WTC11 (cell line): ENCODE measurements around the gene EIF2A. TPM values are rescaled to one million over a fixed set of nuclear protein-coding genes. Genes with fewer than 3 reads are reported as not detected.
"Not testable (repeated sequence)": the region's sequence is repeated elsewhere in the genome, so short reads cannot be mapped to it uniquely, and the experiment has no call there.

Source experiments
- ATAC-seq: fragments of 200-7000 bp; cut with Tn5 transposase; 2 replicates; pipeline ENCODE4 v1.10.0; 2021; ENCODE audit warnings: mild to moderate bottlenecking, moderate library complexity
- CTCF ChIA-PET: fragments of 300-600 bp; sonication (Branson Sonifier 250); formaldehyde crosslinking; loops from one replicate; lab custom pipeline; 2021; ENCODE audit warnings: antibody characterized with exemption; lab: Charles Lee
- POLR2A ChIA-PET: fragments of 350-600 bp; sonication (Branson Sonifier 250); formaldehyde crosslinking; loops from one replicate; lab custom pipeline; 2021; ENCODE audit warnings: antibody characterized with exemption; lab: Charles Lee
- DNase-seq: peaks from one replicate; pipeline ENCODE4 v3.0.0; 2021; ENCODE audit warnings: low spot score
- H3K27ac Mint-ChIP-seq: 2 replicates; pipeline ENCODE4 v1.8.0; 2021; ENCODE audit warnings: mixed read lengths
- H3K27me3 Mint-ChIP-seq: 2 replicates; pipeline ENCODE4 v1.8.0; 2021; ENCODE audit warnings: low read depth, mild to moderate bottlenecking, moderate library complexity, mixed read lengths
- H3K36me3 Mint-ChIP-seq: 2 replicates; pipeline ENCODE4 v1.8.0; 2021; ENCODE audit warnings: mixed read lengths
- H3K4me1 Mint-ChIP-seq: 2 replicates; pipeline ENCODE4 v1.8.0; 2022; ENCODE audit warnings: mixed read lengths
- H3K4me3 Mint-ChIP-seq: 2 replicates; pipeline ENCODE4 v1.8.0; 2021; ENCODE audit warnings: mild to moderate bottlenecking, moderate library complexity, mixed read lengths
- H3K9me3 Mint-ChIP-seq: 2 replicates; pipeline ENCODE4 v1.8.0; 2021; ENCODE audit warnings: mixed read lengths
- GABPB1 ChIP-seq: sonication (generic); formaldehyde crosslinking; IDR thresholded peaks from 2 replicates; pipeline ENCODE4 v1.8.1; 2023; ENCODE audit warnings: mild to moderate bottlenecking, missing genetic modification reagents
- NFYB ChIP-seq: sonication (generic); formaldehyde crosslinking; conservative IDR thresholded peaks from 2 replicates; pipeline ENCODE4 v1.8.0; 2022; ENCODE audit warnings: low read depth, missing genetic modification reagents
- OVOL2 ChIP-seq: fragments of 250-450 bp; sonication (Bioruptor Pico); IDR thresholded peaks from 2 replicates; pipeline ENCODE4 v1.9.0; 2021; ENCODE audit warnings: mild to moderate bottlenecking, borderline replicate concordance
- PRRX2 ChIP-seq: fragments of 250-450 bp; sonication (Bioruptor Pico); IDR thresholded peaks from 2 replicates; pipeline ENCODE4 v1.8.0; 2021; ENCODE audit warnings: mild to moderate bottlenecking
- ZNF396 ChIP-seq: fragments of 250-450 bp; sonication (Bioruptor Pico); IDR thresholded peaks from 2 replicates; pipeline ENCODE4 v1.8.0; 2021; ENCODE audit warnings: mild to moderate bottlenecking, moderate library complexity, borderline replicate concordance
- total RNA-seq: library from RNA; stranded (reverse); gene quantifications from 3 replicates; pipeline ENCODE4 v1.2.3, GENCODE V29; 2021
- TF ChIP-seq, protein P1 (sequence below): sonication (generic); formaldehyde crosslinking; IDR thresholded peaks from 2 replicates; pipeline ENCODE4 v1.8.0; 2023; ENCODE audit warnings: missing genetic modification reagents
- TF ChIP-seq, protein P2 (sequence below): sonication (generic); formaldehyde crosslinking; IDR thresholded peaks from 2 replicates; pipeline ENCODE4 v1.8.1; 2022; ENCODE audit warnings: mild to moderate bottlenecking, missing genetic modification reagents, moderate library complexity, borderline replicate concordance
- TF ChIP-seq, protein P3 (sequence below): sonication (generic); formaldehyde crosslinking; IDR thresholded peaks from 2 replicates; pipeline ENCODE4 v1.8.1; 2022; ENCODE audit warnings: mild to moderate bottlenecking, moderate library complexity, missing genetic modification reagents
- TF ChIP-seq, protein P4 (sequence below): fragments of 250-450 bp; sonication (Bioruptor Pico); IDR thresholded peaks from 2 replicates; pipeline ENCODE4 v1.9.0; 2021; ENCODE audit warnings: mild to moderate bottlenecking

EIF2A gene
- total RNA-seq, 1 experiment from 2014 or later, result 88.4 TPM

DNA sequence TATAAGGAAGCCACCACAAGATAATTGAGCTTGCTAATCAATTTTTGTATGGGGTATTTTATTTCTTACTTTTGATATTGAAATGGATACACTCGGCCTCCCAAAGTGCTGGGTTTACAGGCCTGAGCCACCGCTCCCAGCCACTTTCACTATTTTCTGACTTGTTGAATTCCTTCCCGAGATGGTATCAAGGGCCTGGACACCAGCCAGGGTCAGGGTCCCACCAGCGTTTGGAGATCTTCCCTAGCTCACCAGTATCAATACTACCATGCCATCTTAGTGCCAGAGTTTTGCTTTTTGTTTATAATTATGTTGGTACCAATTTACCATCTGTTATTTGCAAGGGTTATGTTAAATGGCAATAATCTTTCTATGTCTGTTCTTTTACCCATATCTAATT lies 51.1 kb downstream of the EIF2A start:
- peaks cover 41% of the 10 kb centered on the region for H3K4me1 Mint-ChIP-seq
- TF ChIP-seq, protein P1, sequence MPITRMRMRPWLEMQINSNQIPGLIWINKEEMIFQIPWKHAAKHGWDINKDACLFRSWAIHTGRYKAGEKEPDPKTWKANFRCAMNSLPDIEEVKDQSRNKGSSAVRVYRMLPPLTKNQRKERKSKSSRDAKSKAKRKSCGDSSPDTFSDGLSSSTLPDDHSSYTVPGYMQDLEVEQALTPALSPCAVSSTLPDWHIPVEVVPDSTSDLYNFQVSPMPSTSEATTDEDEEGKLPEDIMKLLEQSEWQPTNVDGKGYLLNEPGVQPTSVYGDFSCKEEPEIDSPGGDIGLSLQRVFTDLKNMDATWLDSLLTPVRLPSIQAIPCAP (CRISPR knock-in tag), result no peak
- no peak for TF ChIP-seq OVOL2 (CRISPR knock-in tag)
- TF ChIP-seq, protein P2, sequence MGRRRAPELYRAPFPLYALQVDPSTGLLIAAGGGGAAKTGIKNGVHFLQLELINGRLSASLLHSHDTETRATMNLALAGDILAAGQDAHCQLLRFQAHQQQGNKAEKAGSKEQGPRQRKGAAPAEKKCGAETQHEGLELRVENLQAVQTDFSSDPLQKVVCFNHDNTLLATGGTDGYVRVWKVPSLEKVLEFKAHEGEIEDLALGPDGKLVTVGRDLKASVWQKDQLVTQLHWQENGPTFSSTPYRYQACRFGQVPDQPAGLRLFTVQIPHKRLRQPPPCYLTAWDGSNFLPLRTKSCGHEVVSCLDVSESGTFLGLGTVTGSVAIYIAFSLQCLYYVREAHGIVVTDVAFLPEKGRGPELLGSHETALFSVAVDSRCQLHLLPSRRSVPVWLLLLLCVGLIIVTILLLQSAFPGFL (CRISPR knock-in tag), result no peak
- TF ChIP-seq, protein P3, sequence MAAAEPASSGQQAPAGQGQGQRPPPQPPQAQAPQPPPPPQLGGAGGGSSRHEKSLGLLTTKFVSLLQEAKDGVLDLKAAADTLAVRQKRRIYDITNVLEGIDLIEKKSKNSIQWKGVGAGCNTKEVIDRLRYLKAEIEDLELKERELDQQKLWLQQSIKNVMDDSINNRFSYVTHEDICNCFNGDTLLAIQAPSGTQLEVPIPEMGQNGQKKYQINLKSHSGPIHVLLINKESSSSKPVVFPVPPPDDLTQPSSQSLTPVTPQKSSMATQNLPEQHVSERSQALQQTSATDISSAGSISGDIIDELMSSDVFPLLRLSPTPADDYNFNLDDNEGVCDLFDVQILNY (CRISPR knock-in tag), result no peak
- TF ChIP-seq, all 79 proteins: peak for 0
- CTCF ChIA-PET, result no interaction called here

DNA sequence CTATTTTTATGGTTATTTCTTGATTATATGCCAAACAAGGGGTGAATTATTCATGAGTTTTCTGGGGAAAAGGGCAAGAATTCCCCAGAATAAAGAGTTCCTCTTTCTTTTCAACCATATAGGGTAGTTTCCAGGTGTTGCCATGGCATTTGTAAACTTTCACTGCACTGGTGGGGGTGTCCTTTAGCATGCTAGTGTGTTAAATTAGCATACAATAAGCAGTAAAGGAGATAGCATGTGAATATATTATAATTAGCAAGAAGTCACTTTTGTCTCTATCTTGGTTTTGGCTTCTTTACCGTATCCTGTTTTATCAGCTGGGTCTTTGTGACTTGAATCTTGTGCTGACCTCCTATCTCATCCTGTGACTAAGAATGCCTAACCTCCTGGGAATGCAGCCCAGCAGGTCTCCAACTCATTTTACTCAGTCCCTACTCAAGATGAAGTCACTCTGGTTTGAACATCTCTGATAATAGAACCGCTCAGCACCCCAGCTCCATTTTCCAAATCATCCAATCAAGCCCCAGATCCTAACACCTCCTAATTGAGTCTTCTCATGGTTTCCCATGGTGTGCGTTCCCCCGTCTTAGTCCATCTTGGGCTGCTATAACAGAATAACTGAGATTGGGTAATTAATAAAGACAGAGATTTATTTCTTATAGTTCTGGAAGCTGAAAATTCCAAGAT lies 53.2 kb downstream of the EIF2A start:
- ATAC-seq, result peak; percentile 7; the same call in 1 of the 2 replicates
- Mint-ChIP-seq H3K27ac (peak overlapping the region; percentile 92), H3K4me3 (peak overlapping the region; percentile 13), H3K36me3 (no peaks in the 10 kb centered on the region), H3K9me3 (no peaks in the 10 kb centered on the region), H3K4me1 (peaks cover 52% of the 10 kb centered on the region), H3K27me3 (no peaks in the 10 kb centered on the region)
- CTCF ChIA-PET, result no interaction called here
- DNase-seq, result peak; percentile 16
- TF ChIP-seq PRRX2 (CRISPR knock-in tag) (no peak), ZNF396 (peak; percentile 91; the same call in 1 of the 2 replicates)
- TF ChIP-seq, all 79 proteins: peak for 1
- POLR2A ChIA-PET, result no interaction called here

More for the DNA sequence above, 51.1 kb downstream of the EIF2A start:
- Mint-ChIP-seq H3K27me3 (no peaks in the 10 kb centered on the region), H3K27ac (no peak overlapping the region), H3K36me3 (no peaks in the 10 kb centered on the region), H3K9me3 (no peaks in the 10 kb centered on the region), H3K4me3 (no peak overlapping the region)
- POLR2A ChIA-PET, result no interaction called here
- DNase-seq (no peak), ATAC-seq (no peak)

DNA sequence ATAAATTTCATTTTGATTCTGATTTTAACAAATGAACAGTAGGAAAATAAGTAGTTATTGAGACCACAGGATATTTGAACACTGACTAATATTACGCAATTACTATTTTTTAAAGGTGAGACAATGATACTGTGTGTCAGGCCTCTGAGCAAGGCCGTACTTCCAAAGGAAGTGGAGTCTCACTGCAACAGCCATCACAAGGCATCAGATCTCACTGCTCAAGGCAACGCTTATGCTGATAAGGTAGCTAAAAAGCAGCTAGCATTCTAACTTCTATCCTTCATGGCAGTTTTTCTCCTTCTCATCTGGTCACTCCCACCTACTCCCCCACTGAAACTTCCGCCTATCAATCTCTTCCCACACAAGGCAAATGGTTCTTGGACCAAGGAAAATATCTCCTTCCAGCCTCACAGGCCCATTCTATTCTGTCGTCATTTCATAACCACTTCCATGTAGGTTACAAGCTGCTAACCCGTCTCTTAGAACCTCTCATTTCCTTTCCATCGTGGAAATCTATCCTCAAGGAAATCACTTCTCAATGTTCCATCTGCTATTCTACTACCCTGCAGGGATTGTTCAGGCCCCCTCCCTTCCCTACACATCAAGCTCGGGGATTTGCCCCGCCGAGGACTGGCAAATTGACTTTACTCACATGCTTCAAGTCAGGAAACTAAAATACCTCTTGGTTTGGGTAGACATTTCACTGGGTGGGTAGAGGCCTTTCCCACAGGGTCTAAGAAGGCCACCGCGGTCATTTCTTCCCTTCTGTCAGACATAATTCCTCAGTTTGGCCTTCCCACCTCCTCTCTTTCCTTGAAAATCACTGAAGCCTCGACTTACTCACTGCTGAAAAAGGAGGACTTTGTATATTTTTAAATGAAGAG lies 54.3 kb downstream of the EIF2A start:
- DNase-seq, POLR2A ChIA-PET, H3K9me3 Mint-ChIP-seq, CTCF ChIA-PET, ATAC-seq, H3K27me3 Mint-ChIP-seq, H3K36me3 Mint-ChIP-seq: not testable (repeated sequence)
- Mint-ChIP-seq H3K4me1 (peaks cover 61% of the 10 kb centered on the region), H3K27ac (peak overlapping the region; percentile 84), H3K4me3 (0 out of 2 replicates have a peak overlapping the region, but pooled peaks have one; percentile 2)

DNA sequence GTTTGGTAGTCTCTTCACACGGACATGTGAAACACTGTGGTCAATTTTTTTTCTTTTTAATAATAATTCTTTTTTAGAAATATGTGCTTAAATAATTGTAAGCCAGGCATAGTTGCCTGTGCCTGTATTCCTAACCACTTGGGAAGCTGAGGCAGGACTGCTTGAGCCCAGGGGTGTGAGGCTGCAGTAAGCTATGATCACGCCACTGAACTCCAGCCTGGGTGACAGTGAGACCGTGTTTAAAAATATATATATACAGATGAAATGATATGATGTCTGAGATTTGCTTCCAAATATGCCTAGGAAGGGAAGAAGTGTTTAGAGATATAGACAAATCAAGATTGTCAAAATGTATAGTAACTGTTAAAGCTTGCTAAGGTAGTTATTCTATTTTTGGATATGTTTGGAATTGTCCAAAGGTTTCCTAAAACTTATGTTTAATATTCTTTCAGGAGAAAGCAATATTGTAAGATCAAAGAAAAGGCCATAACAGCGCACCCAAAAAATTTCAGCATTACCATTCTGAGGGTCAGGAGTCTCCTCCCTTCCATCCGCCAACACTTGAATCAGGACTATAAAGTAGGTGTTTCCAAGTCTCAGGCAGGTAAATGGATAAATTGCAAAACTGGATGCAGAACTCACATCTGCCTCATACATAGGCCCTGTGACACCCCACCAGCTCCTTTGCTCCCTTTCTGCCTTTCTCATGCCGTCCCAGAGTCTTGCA lies 56.0 kb downstream of the EIF2A start:
- Mint-ChIP-seq H3K9me3 (no peaks in the 10 kb centered on the region), H3K36me3 (peaks cover 11% of the 10 kb centered on the region), H3K4me3 (peak overlapping the region; percentile 92), H3K4me1 (peaks cover 77% of the 10 kb centered on the region), H3K27ac (peak overlapping the region; percentile 92), H3K27me3 (no peaks in the 10 kb centered on the region)
- CTCF ChIA-PET, result interaction anchor here (1.0 kb wide), 1 partner anchor 107 kb away, joined by 3 read pairs; no protein-coding TSS in a partner anchor
- ATAC-seq (peak; percentile 4), DNase-seq (no peak)
- POLR2A ChIA-PET, result interaction anchor here (0.6 to 2.7 kb wide), 7 partner anchors 9 to 633 kb away, joined by 3 to 11 read pairs (median 4); partner anchors contain the start of genes EIF2A, ERICH6, PFN2 and SERP1
- TF ChIP-seq GABPB1, result 0 out of 2 replicates have a peak, but pooled peaks have one; percentile 33
- TF ChIP-seq, protein P4, sequence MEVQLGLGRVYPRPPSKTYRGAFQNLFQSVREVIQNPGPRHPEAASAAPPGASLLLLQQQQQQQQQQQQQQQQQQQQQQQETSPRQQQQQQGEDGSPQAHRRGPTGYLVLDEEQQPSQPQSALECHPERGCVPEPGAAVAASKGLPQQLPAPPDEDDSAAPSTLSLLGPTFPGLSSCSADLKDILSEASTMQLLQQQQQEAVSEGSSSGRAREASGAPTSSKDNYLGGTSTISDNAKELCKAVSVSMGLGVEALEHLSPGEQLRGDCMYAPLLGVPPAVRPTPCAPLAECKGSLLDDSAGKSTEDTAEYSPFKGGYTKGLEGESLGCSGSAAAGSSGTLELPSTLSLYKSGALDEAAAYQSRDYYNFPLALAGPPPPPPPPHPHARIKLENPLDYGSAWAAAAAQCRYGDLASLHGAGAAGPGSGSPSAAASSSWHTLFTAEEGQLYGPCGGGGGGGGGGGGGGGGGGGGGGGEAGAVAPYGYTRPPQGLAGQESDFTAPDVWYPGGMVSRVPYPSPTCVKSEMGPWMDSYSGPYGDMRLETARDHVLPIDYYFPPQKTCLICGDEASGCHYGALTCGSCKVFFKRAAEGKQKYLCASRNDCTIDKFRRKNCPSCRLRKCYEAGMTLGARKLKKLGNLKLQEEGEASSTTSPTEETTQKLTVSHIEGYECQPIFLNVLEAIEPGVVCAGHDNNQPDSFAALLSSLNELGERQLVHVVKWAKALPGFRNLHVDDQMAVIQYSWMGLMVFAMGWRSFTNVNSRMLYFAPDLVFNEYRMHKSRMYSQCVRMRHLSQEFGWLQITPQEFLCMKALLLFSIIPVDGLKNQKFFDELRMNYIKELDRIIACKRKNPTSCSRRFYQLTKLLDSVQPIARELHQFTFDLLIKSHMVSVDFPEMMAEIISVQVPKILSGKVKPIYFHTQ (CRISPR knock-in tag), result peak; percentile 51; the same call in 1 of the 2 replicates
- no peak for TF ChIP-seq NFYB (CRISPR knock-in tag)
